HEK293 (cell line): ENCODE measurements around the gene SART3.

ENCODE experiments used
- CTCF ChIA-PET: fragments of 350-600 bp; formaldehyde crosslinking; extraction: SDS; loops from one replicate; lab custom pipeline; 2021; ENCODE audit warnings: antibody characterized with exemption; lab: Yijun Ruan, JAX
- POLR2A ChIA-PET: fragments of 300-600 bp; formaldehyde crosslinking; extraction: SDS; loops from one replicate; lab custom pipeline; 2020; ENCODE audit warnings: antibody characterized with exemption, inconsistent platforms; lab: Yijun Ruan, JAX
- H3K27ac ChIP-seq: fragments of 200-500 bp; sonication (Bioruptor generic); 2 replicates; pipeline ENCODE4 v1.5.1; 2014; ENCODE audit warnings: low read depth, low read length, control low read depth, inconsistent platforms; ENCODE audit errors: extremely low read depth
- H3K36me3 ChIP-seq, 2 experiments: fragments of 200-500 bp in 1 of 2; sonication (Bioruptor generic) in 1 of 2; 1 replicate in 1 of 2; 2 replicates in 1 of 2; pipeline ENCODE4 v1.5.1; 2014 to 2017; ENCODE audit warnings: inconsistent platforms in 2 of 2, low read length in 2 of 2; ENCODE audit not compliant: control insufficient read depth in 2 of 2, insufficient read depth in 1 of 2
- H3K4me1 ChIP-seq: fragments of 200-500 bp; sonication (Bioruptor generic); 2 replicates; pipeline ENCODE4 v1.5.1; 2014; ENCODE audit warnings: mild to moderate bottlenecking, low read length, inconsistent platforms; ENCODE audit not compliant: control insufficient read depth, insufficient read depth
- H3K4me3 ChIP-seq: 2 replicates; pipeline ENCODE4 v1.5.1; 2011; ENCODE audit warnings: low read depth, mild to moderate bottlenecking, control low read depth, low read length, moderate library complexity
- H3K9me3 ChIP-seq: fragments of 200-500 bp; sonication (Bioruptor generic); 2 replicates; pipeline ENCODE4 v1.5.1; 2014; ENCODE audit warnings: low read depth, low read length, inconsistent platforms; ENCODE audit not compliant: control insufficient read depth, insufficient read depth
- BCL6B ChIP-seq: fragments of 450-650 bp; formaldehyde crosslinking; IDR thresholded peaks from 2 replicates; pipeline ENCODE4 v1.5.1; 2017; ENCODE audit warnings: missing biosample characterization, missing genetic modification characterization
- GLI4 ChIP-seq: fragments of 450-650 bp; formaldehyde crosslinking; IDR thresholded peaks from 2 replicates; pipeline ENCODE4 v1.5.1; 2016; ENCODE audit warnings: missing biosample characterization, missing genetic modification characterization
- KLF9 ChIP-seq: fragments of 450-650 bp; formaldehyde crosslinking; IDR thresholded peaks from 2 replicates; pipeline ENCODE4 v1.5.1; 2016; ENCODE audit warnings: missing biosample characterization, missing genetic modification characterization, low read depth
- SP3 ChIP-seq: fragments of 450-650 bp; formaldehyde crosslinking; IDR thresholded peaks from 2 replicates; pipeline ENCODE4 v1.5.1; 2016; ENCODE audit warnings: missing biosample characterization, missing genetic modification characterization
- ZBTB26 ChIP-seq: fragments of 450-650 bp; formaldehyde crosslinking; optimal IDR thresholded peaks from 2 replicates; pipeline ENCODE3; 2016; ENCODE audit warnings: missing biosample characterization, mild to moderate bottlenecking, missing genetic modification characterization
- ZNF133 ChIP-seq: fragments of 450-650 bp; formaldehyde crosslinking; IDR thresholded peaks from 2 replicates; pipeline ENCODE4 v1.5.1; 2016; ENCODE audit warnings: missing biosample characterization, missing genetic modification characterization
- ZNF155 ChIP-seq: fragments of 450-650 bp; formaldehyde crosslinking; IDR thresholded peaks from 2 replicates; pipeline ENCODE4 v1.5.1; 2016; ENCODE audit warnings: missing biosample characterization, missing genetic modification characterization
- ZNF18 ChIP-seq: fragments of 450-650 bp; formaldehyde crosslinking; IDR thresholded peaks from 2 replicates; pipeline ENCODE4 v1.5.1; 2016; ENCODE audit warnings: missing biosample characterization, missing genetic modification characterization
- ZNF280C ChIP-seq: fragments of 450-650 bp; formaldehyde crosslinking; IDR thresholded peaks from 2 replicates; pipeline ENCODE4 v1.5.1; 2016; ENCODE audit warnings: missing biosample characterization, missing genetic modification characterization
- ZNF48 ChIP-seq: fragments of 450-650 bp; formaldehyde crosslinking; IDR thresholded peaks from 2 replicates; pipeline ENCODE4 v1.5.1; 2016; ENCODE audit warnings: missing biosample characterization, missing genetic modification characterization
- ZNF488 ChIP-seq: fragments of 450-650 bp; formaldehyde crosslinking; IDR thresholded peaks from 2 replicates; pipeline ENCODE4 v1.5.1; 2016; ENCODE audit warnings: missing biosample characterization, missing genetic modification characterization
- ZNF518A ChIP-seq: fragments of 450-650 bp; formaldehyde crosslinking; conservative IDR thresholded peaks from 2 replicates; pipeline ENCODE4 v1.5.1; 2016; ENCODE audit warnings: low read depth, missing biosample characterization, missing genetic modification characterization
- ZNF654 ChIP-seq: fragments of 450-650 bp; formaldehyde crosslinking; IDR thresholded peaks from 2 replicates; pipeline ENCODE4 v1.5.1; 2016; ENCODE audit warnings: low read depth, missing biosample characterization, missing genetic modification characterization
- ZNF747 ChIP-seq: fragments of 450-650 bp; formaldehyde crosslinking; IDR thresholded peaks from 2 replicates; pipeline ENCODE4 v1.5.1; 2016; ENCODE audit warnings: missing biosample characterization, missing genetic modification characterization
- ZNF768 ChIP-seq: fragments of 450-650 bp; formaldehyde crosslinking; IDR thresholded peaks from 2 replicates; pipeline ENCODE4 v1.5.1; 2018; ENCODE audit warnings: missing biosample characterization, mild to moderate bottlenecking, missing genetic modification characterization
- ZNF837 ChIP-seq: fragments of 450-650 bp; formaldehyde crosslinking; IDR thresholded peaks from 2 replicates; pipeline ENCODE4 v1.5.1; 2016; ENCODE audit warnings: missing biosample characterization, missing genetic modification characterization
- ZSCAN23 ChIP-seq: fragments of 450-650 bp; formaldehyde crosslinking; IDR thresholded peaks from 2 replicates; pipeline ENCODE4 v1.5.1; 2016; ENCODE audit warnings: missing biosample characterization, missing genetic modification characterization

Gene SART3

GRCh38 chr12:108505129-108505528 lies 55.8 kb downstream of the SART3 start (continued):
- no peak for TF ChIP-seq ZNF18
- TF ChIP-seq ZNF48, result no peak

GRCh38 chr12:108502922-108503321 lies 58.1 kb downstream of the SART3 start:
- TF ChIP-seq ZNF837 (tag by site-specific recombination) (no peak), ZNF518A (no peak), ZNF768 (tag by site-specific recombination) (no peak), ZNF133 (tag by site-specific recombination) (no peak), ZNF488 (tag by site-specific recombination) (no peak), ZNF155 (no peak), ZSCAN23 (no peak), KLF9 (tag by site-specific recombination) (no peak), GLI4 (tag by site-specific recombination) (no peak), ZNF654 (tag by site-specific recombination) (no peak), SP3 (tag by site-specific recombination) (no peak), ZNF747 (tag by site-specific recombination) (no peak), ZBTB26 (no peak), ZNF280C (tag by site-specific recombination) (no peak), BCL6B (no peak)
- Histone ChIP-seq H3K9me3 (no peaks in the 10 kb centered on the region), H3K27ac (no peak overlapping the region), H3K4me1 (no peaks in the 10 kb centered on the region), H3K4me3 (no peak overlapping the region), H3K36me3 (no peaks in the 10 kb centered on the region)
- POLR2A ChIA-PET, result no interaction called here
- CTCF ChIA-PET, result interaction anchor here (0.6 kb wide), 1 partner anchor 433 kb away, joined by 3 read pairs; no protein-coding TSS in a partner anchor
